NCI-H128 (cell line): ENCODE data around the gene AGTR2.
"Not testable (repeated sequence)": the region's sequence is repeated elsewhere in the genome, so short reads cannot be mapped to it uniquely, and the experiment has no call there.

Experiments
- DNase-seq: peaks from one replicate; lab custom pipeline; 2025; ENCODE audit not compliant: unreplicated experiment; lab: John Stamatoyannopoulos, UW

The AGTR2 gene, protein sequence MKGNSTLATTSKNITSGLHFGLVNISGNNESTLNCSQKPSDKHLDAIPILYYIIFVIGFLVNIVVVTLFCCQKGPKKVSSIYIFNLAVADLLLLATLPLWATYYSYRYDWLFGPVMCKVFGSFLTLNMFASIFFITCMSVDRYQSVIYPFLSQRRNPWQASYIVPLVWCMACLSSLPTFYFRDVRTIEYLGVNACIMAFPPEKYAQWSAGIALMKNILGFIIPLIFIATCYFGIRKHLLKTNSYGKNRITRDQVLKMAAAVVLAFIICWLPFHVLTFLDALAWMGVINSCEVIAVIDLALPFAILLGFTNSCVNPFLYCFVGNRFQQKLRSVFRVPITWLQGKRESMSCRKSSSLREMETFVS

DNA sequence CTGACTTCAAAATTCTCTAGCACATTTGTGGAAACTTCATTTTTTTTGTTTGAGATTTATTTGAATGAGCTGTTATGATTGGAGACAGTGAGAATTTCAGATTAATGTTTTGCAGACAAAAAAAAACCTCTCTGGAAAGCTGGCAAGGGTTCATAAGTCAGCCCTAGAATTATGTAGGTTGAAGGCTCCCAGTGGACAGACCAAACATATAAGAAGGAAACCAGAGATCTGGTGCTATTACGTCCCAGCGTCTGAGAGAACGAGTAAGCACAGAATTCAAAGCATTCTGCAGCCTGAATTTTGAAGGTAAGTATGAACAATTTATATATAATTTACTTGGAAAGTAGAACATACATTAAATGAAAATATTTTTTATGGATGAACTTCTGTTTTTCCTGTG is at the start of gene AGTR2:
Gene AGTR2 (plus strand): TSS at position 234 of the 400 bp plus-strand sequence. CDS start 1,537 bp downstream, outside the sequence.
- DNase-seq: no peak

DNA sequence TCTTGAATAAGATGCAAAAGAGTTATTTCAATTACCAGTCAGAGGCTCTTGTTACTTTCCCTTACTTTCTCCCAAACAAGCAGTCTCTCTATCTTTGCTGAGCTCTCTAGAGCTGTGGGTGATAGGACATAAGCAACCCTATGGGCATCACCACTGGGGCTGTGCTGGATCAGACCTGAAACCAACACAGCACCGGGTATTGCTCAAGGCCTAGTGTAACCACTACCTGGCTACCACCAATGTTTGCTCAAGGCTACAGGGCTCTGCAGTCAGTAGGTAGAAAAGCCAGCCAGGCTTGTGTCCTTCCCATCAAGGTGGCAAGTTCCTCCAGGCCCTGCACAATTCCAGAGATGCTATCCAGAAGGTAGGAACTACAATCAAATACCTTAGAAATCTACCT is 35.3 kb upstream of the AGTR2 start:
- DNase-seq: no peak

DNA sequence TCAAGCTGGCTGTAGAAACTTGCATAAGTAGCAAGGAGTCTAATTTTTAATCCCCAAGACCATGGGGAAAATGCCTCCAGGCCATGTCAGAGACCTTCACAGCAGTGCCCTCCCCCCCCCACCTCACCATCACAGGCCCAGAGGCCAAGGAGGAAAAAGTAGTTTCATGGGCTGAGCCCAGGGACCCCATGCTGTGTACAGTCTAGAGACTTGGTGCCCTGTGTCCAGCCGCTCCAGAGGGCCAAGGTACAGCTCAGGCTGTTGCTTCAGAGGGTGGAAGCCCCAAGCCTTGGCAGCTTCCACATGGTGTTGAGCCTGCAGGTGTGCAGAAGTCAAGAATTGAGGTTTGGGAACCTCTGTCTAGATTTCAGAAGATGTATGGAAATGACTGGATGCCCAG is 29.3 kb upstream of the AGTR2 start:
- DNase-seq: not testable (repeated sequence)

DNA sequence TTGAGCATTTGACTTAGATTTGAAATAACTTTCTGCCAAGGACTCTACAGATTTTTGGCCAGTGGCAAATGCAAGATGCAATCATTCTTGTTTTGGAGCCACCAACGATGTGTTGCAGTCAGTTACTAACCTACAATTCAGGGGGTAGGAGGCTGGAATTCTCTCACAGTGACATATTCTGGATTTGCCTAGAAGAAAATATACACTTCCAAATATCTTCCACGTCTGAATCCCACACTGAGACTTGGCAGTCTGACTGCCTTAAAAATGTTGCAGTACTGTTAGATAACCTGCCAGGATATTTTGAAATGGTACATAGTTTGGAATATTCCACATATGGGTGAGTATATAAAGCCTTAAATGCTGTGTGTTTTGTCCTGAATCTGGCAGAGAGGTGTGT is 27.6 kb upstream of the AGTR2 start:
- no peak for DNase-seq

DNA sequence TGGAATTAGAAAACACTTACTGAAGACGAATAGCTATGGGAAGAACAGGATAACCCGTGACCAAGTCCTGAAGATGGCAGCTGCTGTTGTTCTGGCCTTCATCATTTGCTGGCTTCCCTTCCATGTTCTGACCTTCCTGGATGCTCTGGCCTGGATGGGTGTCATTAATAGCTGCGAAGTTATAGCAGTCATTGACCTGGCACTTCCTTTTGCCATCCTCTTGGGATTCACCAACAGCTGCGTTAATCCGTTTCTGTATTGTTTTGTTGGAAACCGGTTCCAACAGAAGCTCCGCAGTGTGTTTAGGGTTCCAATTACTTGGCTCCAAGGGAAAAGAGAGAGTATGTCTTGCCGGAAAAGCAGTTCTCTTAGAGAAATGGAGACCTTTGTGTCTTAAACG is 2.4 kb downstream of the AGTR2 start:
- DNase-seq: no peak

DNA sequence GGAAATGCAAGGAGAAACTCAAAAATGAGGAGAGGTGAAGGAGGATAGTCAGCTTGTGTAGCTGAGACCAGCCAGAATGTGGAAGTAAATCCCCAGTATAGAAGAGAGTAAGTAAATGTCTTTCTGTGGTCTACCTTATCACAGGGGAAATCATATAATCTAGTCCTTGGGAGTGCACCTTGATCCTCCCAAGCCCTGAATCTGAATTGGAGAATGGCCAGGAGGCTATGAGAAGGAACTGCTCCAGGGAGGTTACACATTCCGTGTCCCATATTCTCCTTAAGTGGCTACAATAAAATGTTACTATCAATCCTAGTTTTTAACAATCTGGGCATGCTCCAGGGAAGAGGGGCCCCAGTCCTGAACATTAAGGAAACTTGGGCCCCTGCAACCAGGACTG is 10.8 kb downstream of the AGTR2 start:
- DNase-seq: no peak

DNA sequence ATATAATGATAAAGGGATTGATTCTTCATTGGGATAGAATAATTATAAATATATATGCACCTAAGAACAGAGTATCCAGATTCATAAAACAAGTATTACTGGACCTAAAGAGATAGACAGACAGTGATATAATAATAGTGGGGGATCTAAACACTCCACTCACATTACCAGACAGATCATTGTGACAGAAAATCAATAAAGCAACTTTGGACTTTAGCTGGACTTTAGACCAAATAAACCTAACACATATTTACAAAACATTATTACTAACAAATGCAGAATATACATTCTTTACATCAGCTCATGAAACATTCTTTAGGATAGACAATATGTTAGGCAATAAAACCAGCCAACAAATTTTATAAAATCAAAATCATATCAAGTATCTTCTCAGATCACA is 14.6 kb downstream of the AGTR2 start:
- DNase-seq: no peak

DNA sequence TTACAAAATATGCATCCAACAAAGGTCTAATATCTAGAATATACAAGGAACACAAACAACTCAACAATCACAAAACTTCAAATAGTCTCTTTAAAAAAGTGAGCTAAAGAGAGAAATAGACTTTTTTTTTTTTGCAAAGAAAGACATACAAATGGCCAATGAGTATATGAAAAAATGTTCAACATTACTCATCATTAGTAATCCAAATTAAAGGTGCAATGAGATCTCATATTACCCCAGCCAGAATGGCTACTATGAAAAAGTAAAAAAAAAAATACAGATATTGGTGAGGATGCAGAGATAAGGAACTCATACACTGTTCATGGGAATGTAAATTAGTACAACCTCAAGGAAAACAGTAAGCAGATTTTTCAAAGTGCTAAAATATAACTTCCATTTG is 24.1 kb downstream of the AGTR2 start:
- DNase-seq: no peak

DNA sequence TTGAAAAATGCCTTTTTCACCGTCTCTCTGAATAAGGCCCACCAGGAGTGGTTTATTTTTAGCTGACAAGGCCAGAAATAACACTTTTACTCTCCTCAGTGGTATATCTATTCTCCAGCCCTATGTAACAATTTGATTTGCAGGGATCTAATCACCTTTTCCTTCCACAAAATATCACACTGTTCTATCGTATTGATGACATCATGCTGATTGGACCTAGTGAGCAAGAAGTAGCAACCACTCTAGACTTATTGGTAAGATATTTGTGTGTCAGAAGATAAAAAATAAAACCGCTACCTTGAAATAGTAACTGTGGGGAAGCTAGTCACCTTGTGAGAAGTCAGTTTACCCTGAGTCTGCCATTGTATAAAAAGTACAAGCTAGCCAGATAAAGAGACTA is 27.7 kb downstream of the AGTR2 start:
- no peak for DNase-seq

DNA sequence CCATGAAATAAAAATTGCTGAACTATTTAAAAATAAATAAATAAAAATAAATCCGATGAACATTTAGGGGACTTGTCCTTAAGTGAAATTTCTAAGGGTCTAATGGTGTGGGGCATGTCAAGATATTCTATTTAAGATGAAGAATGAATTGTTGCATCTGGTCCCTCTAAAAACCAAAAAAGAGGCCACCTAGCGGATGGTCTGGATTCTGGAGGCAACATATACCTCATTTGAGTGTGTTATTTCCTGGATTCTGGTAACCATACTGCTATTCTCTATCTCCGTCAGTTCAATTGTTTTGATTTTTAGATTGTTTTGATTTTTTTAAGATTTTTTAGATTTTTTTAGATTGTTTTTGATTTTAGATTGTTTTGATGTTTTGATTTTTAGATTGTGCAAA is 28.3 kb downstream of the AGTR2 start:
- DNase-seq: no peak

DNA sequence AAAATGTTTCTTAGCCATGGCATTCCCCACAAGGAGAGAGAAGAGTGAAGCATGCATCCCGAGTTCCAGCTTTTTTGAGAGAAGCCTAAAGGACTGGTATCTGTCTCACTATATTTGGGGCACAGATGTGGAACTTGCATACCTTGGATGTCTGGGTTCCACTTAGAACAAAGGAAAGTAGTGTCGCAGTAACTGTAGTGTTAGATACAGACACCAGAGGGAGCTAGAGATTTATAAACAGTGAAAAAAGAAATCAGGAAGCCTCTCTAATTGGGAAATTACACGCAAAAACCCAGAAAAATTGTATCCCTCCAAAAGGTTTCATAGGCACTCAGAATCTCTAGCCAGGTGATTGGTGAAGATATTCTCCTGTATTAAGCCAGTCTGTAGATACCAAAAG is 34.4 kb downstream of the AGTR2 start:
- DNase-seq: no peak

DNA sequence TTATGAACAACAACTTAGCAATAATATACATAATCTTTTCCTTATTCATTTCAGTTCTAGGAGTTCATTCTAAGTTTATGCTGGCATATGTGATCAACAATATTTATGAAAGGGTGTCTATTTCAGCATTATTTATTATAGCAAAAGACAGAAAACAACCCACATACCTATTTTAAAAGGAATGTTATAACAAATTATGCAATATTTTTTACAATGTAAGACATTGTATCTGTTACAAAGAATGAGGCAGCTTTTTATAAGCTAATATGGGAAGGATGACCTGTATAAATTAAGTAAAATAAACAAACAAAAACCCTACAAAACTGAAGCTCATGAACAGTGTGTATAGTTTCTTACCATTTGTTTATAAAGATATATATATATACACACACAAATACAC is 42.7 kb downstream of the AGTR2 start:
- no peak for DNase-seq

DNA sequence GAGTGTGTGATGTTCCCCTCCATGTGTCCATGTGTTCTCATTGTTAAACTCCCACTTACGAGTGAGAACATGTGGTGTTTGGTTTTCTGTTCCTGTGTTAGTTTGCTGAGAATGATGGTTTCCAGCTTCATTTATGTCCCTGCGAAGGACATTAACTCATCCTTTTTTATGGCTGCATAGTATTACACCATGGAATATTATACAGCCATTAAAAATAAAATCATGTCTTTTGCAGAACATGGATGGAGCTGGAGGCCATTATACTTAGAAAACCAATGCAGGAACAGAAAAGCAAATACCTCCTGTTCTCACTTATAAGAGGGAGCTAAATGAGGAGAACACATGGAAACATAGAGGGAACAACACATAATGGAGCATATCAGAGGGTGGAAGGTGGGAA is 46.5 kb downstream of the AGTR2 start:
- not testable (repeated sequence) for DNase-seq
